SK-N-MC (cell line): Measurements from ENCODE around the gene LINC00305.
A peak's percentile ranks its signal among the peaks of the same experiment; 100 is the strongest.

ENCODE experiments used
- DNase-seq: peaks from one replicate; pipeline ENCODE4 v3.0.0-alpha.2; 2011; ENCODE audit warnings: low read depth, low spot score
- H3K27ac ChIP-seq: fragments of 200-600 bp; sonication (generic); 2 replicates; pipeline ENCODE4 v1.5.1; 2016; ENCODE audit warnings: mixed run types
- H3K36me3 ChIP-seq: fragments of 200-600 bp; sonication (generic); 2 replicates; pipeline ENCODE4 v1.6.1; 2017; ENCODE audit warnings: antibody characterized with exemption, low read length, mixed read lengths; ENCODE audit not compliant: insufficient read depth
- H3K4me3 ChIP-seq: fragments of 200-600 bp; sonication (generic); 2 replicates; pipeline ENCODE4 v1.5.1; 2016
- H3K9ac ChIP-seq: fragments of 200-600 bp; sonication (generic); 2 replicates; pipeline ENCODE4 v1.8.0; 2017; ENCODE audit warnings: mixed run types, mixed read lengths; ENCODE audit not compliant: insufficient read length
- H3K9me3 ChIP-seq: fragments of 200-600 bp; sonication (generic); 2 replicates; pipeline ENCODE4 v1.6.1; 2017; ENCODE audit warnings: low read depth, mild to moderate bottlenecking, antibody characterized with exemption, low read length, moderate library complexity, mixed read lengths
- EZH2 ChIP-seq: fragments of 200-600 bp; sonication (generic); IDR thresholded peaks from one replicate; pipeline ENCODE4 v1.6.1; 2017; ENCODE audit warnings: antibody characterized with exemption
- FOXP2 ChIP-seq: optimal IDR thresholded peaks from 2 replicates; pipeline ENCODE3; 2011; ENCODE audit warnings: mild to moderate bottlenecking, moderate library complexity; ENCODE audit not compliant: insufficient read depth; ENCODE audit errors: extremely low read length, control extremely low read depth
- POLR2AphosphoS5 ChIP-seq: IDR thresholded peaks from 2 replicates; pipeline ENCODE4 v1.6.1; 2012; ENCODE audit warnings: mild to moderate bottlenecking, low read depth, low read length, borderline replicate concordance

Gene LINC00305

GRCh38 chr18:64167408-64167925, 18.6 kb upstream of the LINC00305 start:
- Histone ChIP-seq H3K9me3 (no peaks in the 10 kb centered on the region), H3K27ac (no peak overlapping the region), H3K36me3 (no peaks in the 10 kb centered on the region), H3K9ac (no peak overlapping the region), H3K4me3 (no peak overlapping the region)
- no peak for TF ChIP-seq EZH2
- no peak for TF ChIP-seq FOXP2
- no peak for TF ChIP-seq POLR2AphosphoS5
- no peak for DNase-seq

- peak overlapping the region; percentile 81; the same call in 1 of the 2 replicates for H3K27ac ChIP-seq
- TF ChIP-seq POLR2AphosphoS5: peak; percentile 49; the same call in 1 of the 2 replicates
- peak; percentile 85 for TF ChIP-seq FOXP2
- no peak for TF ChIP-seq EZH2
- no peaks in the 10 kb centered on the region for H3K9me3 ChIP-seq
- H3K36me3 ChIP-seq: no peaks in the 10 kb centered on the region
- peak overlapping the region; percentile 42; the same call in 1 of the 2 replicates for H3K4me3 ChIP-seq
- H3K9ac ChIP-seq: no peak overlapping the region
- peak; percentile 96 for DNase-seq
These were observed 17.0 kb upstream of the LINC00305 start for GRCh38 chr18:64165906-64166305.

GRCh38 chr18:64164883-64165282, 16.0 kb upstream of the LINC00305 start:
- H3K36me3 ChIP-seq: no peaks in the 10 kb centered on the region
- no peak for TF ChIP-seq EZH2
- no peak for TF ChIP-seq FOXP2
- no peak for TF ChIP-seq POLR2AphosphoS5
- no peak for DNase-seq
- H3K9me3 ChIP-seq: no peaks in the 10 kb centered on the region
- H3K27ac ChIP-seq: peak overlapping the region; percentile 81; the same call in 1 of the 2 replicates
- no peak overlapping the region for H3K4me3 ChIP-seq
- H3K9ac ChIP-seq: no peak overlapping the region

GRCh38 chr18:64149916-64150438, 1.1 kb upstream of the LINC00305 start:
- Histone ChIP-seq H3K9ac (no peak overlapping the region), H3K9me3 (no peaks in the 10 kb centered on the region), H3K36me3 (no peaks in the 10 kb centered on the region), H3K4me3 (no peak overlapping the region), H3K27ac (no peak overlapping the region)
- DNase-seq: no peak
- TF ChIP-seq EZH2: no peak
- no peak for TF ChIP-seq POLR2AphosphoS5
- TF ChIP-seq FOXP2: no peak

- Histone ChIP-seq H3K9ac (no peak overlapping the region), H3K4me3 (no peak overlapping the region), H3K27ac (no peak overlapping the region), H3K36me3 (no peaks in the 10 kb centered on the region), H3K9me3 (no peaks in the 10 kb centered on the region)
- DNase-seq: no peak
- TF ChIP-seq EZH2: no peak
- no peak for TF ChIP-seq POLR2AphosphoS5
- TF ChIP-seq FOXP2: no peak
These were observed 6.0 kb downstream of the LINC00305 start for GRCh38 chr18:64142904-64143303.

- no peak overlapping the region for H3K27ac ChIP-seq
- no peak overlapping the region for H3K9ac ChIP-seq
- H3K36me3 ChIP-seq: no peaks in the 10 kb centered on the region
- no peak for DNase-seq
- H3K4me3 ChIP-seq: no peak overlapping the region
- no peaks in the 10 kb centered on the region for H3K9me3 ChIP-seq
- TF ChIP-seq POLR2AphosphoS5 (no peak), FOXP2 (no peak), EZH2 (no peak)
These were observed 11.0 kb downstream of the LINC00305 start for GRCh38 chr18:64137914-64138313.

- H3K27ac ChIP-seq: no peak overlapping the region
- DNase-seq: no peak
- TF ChIP-seq EZH2 (no peak), POLR2AphosphoS5 (no peak), FOXP2 (no peak)
- H3K9me3 ChIP-seq: no peaks in the 10 kb centered on the region
- no peaks in the 10 kb centered on the region for H3K36me3 ChIP-seq
- no peak overlapping the region for H3K9ac ChIP-seq
- no peak overlapping the region for H3K4me3 ChIP-seq
These were observed 14.7 kb downstream of the LINC00305 start for GRCh38 chr18:64134044-64134747.

- TF ChIP-seq POLR2AphosphoS5 (no peak), FOXP2 (no peak), EZH2 (no peak)
These were observed 16.0 kb downstream of the LINC00305 start for GRCh38 chr18:64132871-64133270.

GRCh38 chr18:64131314-64131713, 17.6 kb downstream of the LINC00305 start:
- H3K9ac ChIP-seq: no peak overlapping the region
- H3K9me3 ChIP-seq: no peaks in the 10 kb centered on the region
- DNase-seq: no peak
- H3K27ac ChIP-seq: no peak overlapping the region
- TF ChIP-seq FOXP2 (no peak), POLR2AphosphoS5 (no peak), EZH2 (no peak)
- no peak overlapping the region for H3K4me3 ChIP-seq
- no peaks in the 10 kb centered on the region for H3K36me3 ChIP-seq

More at GRCh38 chr18:64132871-64133270, 16.0 kb downstream of the LINC00305 start:
- no peaks in the 10 kb centered on the region for H3K9me3 ChIP-seq
- H3K9ac ChIP-seq: no peak overlapping the region
- no peak overlapping the region for H3K4me3 ChIP-seq
- no peak for DNase-seq
- H3K36me3 ChIP-seq: no peaks in the 10 kb centered on the region
- H3K27ac ChIP-seq: no peak overlapping the region
